Trophoblast cell (in vitro differentiated cells and primary cell): Measurements from ENCODE around the gene MX1.

Experiments
- DNase-seq, 2 donors: peaks; one replicate each; pipeline ENCODE4 v3.0.0-alpha.2; 2016
- H2AFZ ChIP-seq: 2 replicates; pipeline ENCODE4 v1.6.1; 2013; ENCODE audit warnings: low read length, moderate library complexity, mild to moderate bottlenecking; ENCODE audit not compliant: insufficient read depth, poor library complexity
- H2AK5ac ChIP-seq: 2 replicates; pipeline ENCODE4 v1.6.1; 2013; ENCODE audit warnings: mild to moderate bottlenecking, low read length
- H2BK120ac ChIP-seq: 2 replicates; pipeline ENCODE4 v1.6.1; 2013; ENCODE audit warnings: low read length, mild to moderate bottlenecking, moderate library complexity; ENCODE audit not compliant: insufficient read depth, poor library complexity
- H2BK12ac ChIP-seq: 2 replicates; pipeline ENCODE4 v1.6.1; 2013; ENCODE audit warnings: mild to moderate bottlenecking, low read length, moderate library complexity
- H2BK5ac ChIP-seq: 2 replicates; pipeline ENCODE4 v1.6.1; 2013; ENCODE audit warnings: low read length, low read depth, moderate library complexity, mild to moderate bottlenecking; ENCODE audit not compliant: poor library complexity
- H3K14ac ChIP-seq: 2 replicates; pipeline ENCODE4 v1.6.1; 2013; ENCODE audit warnings: mild to moderate bottlenecking, low read length
- H3K18ac ChIP-seq: 2 replicates; pipeline ENCODE4 v1.6.1; 2013; ENCODE audit warnings: mild to moderate bottlenecking, low read length
- H3K23ac ChIP-seq: 2 replicates; pipeline ENCODE4 v1.6.1; 2013; ENCODE audit warnings: low read length
- H3K27ac ChIP-seq: 2 replicates; pipeline ENCODE4 v1.5.1; 2013; ENCODE audit warnings: low read depth, mild to moderate bottlenecking, inconsistent platforms, low read length, moderate library complexity
- H3K27me3 ChIP-seq: 2 replicates; pipeline ENCODE4 v1.6.1; 2013; ENCODE audit warnings: inconsistent platforms, mild to moderate bottlenecking, low read length, moderate library complexity; ENCODE audit not compliant: insufficient read depth
- H3K36me3 ChIP-seq, 2 experiments: 1 replicate in 1 of 2; 2 replicates in 1 of 2; pipeline ENCODE4 v1.6.1; 2013; ENCODE audit warnings: low read length in 2 of 2, mild to moderate bottlenecking in 2 of 2, moderate library complexity in 1 of 2; ENCODE audit not compliant: insufficient read depth in 2 of 2, control insufficient read depth in 1 of 2
- H3K4ac ChIP-seq: 2 replicates; pipeline ENCODE4 v1.6.1; 2013; ENCODE audit warnings: low read depth, mild to moderate bottlenecking, low read length, moderate library complexity
- H3K4me1 ChIP-seq, 2 experiments: 1 replicate in 1 of 2; 2 replicates in 1 of 2; pipeline ENCODE4 v1.6.1; 2013; ENCODE audit warnings: low read length in 2 of 2, mild to moderate bottlenecking in 2 of 2, moderate library complexity in 1 of 2; ENCODE audit not compliant: insufficient read depth in 2 of 2, control insufficient read depth in 1 of 2
- H3K4me2 ChIP-seq: 2 replicates; pipeline ENCODE4 v1.6.1; 2013; ENCODE audit warnings: inconsistent platforms, mild to moderate bottlenecking, low read length, moderate library complexity
- H3K4me3 ChIP-seq: 2 replicates; pipeline ENCODE4 v1.5.1; 2013; ENCODE audit warnings: mild to moderate bottlenecking, low read depth, low read length, inconsistent platforms
- H3K79me1 ChIP-seq: one replicate; pipeline ENCODE4 v1.6.1; 2013; ENCODE audit warnings: low read length
- H3K79me2 ChIP-seq: 2 replicates; pipeline ENCODE4 v1.6.1; 2013; ENCODE audit warnings: low read length, mild to moderate bottlenecking; ENCODE audit not compliant: control insufficient read depth, insufficient read depth, poor library complexity
- H3K9ac ChIP-seq: 2 replicates; pipeline ENCODE4 v1.6.1; 2013; ENCODE audit warnings: mild to moderate bottlenecking, low read length
- H3K9me3 ChIP-seq: 2 replicates; pipeline ENCODE4 v1.6.1; 2013; ENCODE audit warnings: low read depth, mild to moderate bottlenecking, control low read depth, inconsistent platforms, low read length; ENCODE audit not compliant: insufficient read depth
- H4K12ac ChIP-seq: 2 replicates; pipeline ENCODE4 v1.6.1; 2013; ENCODE audit warnings: low read depth, mild to moderate bottlenecking, low read length, moderate library complexity
- H4K8ac ChIP-seq: 2 replicates; pipeline ENCODE4 v1.6.1; 2013; ENCODE audit warnings: low read depth, mild to moderate bottlenecking, low read length, moderate library complexity
- H4K91ac ChIP-seq: one replicate; pipeline ENCODE4 v1.6.1; 2013; ENCODE audit warnings: low read depth, mild to moderate bottlenecking, low read length, moderate library complexity
- whole genome bisulfite sequencing: extraction: QIAGEN DNeasy Blood & Tissue Kit; methylation state at CpG from one replicate; pipeline ENCODE4 v1.1.7; 2013; ENCODE audit warnings: missing lambda C conversion rate; ENCODE audit not compliant: insufficient read length, insufficient coverage; ENCODE audit errors: extremely low coverage; 5-methylcytosine and 5-hydroxymethylcytosine counted together

The MX1 gene

DNA sequence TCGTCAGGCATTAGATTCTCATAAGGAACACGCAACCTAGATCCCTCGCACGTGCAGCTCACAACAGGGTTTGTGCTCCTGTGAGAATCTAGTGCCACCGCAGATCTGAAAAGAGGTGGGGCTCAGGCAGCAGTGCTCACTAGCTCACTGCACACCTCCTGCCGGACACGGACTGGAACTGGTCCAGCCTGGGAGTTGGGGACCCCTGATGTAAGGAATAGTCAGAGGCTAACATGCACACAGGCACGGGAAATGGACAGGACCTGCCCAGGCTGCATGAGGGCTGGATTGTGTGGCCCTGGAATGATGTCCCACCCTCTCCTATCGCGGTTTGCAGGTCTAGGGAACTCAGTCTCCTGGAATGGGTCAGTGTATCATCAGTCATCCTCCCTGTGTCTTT, 23.2 kb upstream of the MX1 start:
- no peak overlapping the region for H4K8ac ChIP-seq
- no peak overlapping the region for H4K12ac ChIP-seq
- H3K18ac ChIP-seq, result no peak overlapping the region
- H3K27me3 ChIP-seq, result peaks cover 3% of the 10 kb centered on the region
- no peak overlapping the region for H2AK5ac ChIP-seq
- H3K79me2 ChIP-seq, result no peaks in the 10 kb centered on the region
- H3K4ac ChIP-seq, result no peak overlapping the region
- H3K27ac ChIP-seq, result no peak overlapping the region
- H4K91ac ChIP-seq, result no peak overlapping the region
- no peaks in the 10 kb centered on the region for H3K36me3 ChIP-seq
- H3K9ac ChIP-seq, result no peak overlapping the region
- no peak overlapping the region for H3K14ac ChIP-seq
- H3K4me1 ChIP-seq, result no peaks in the 10 kb centered on the region
- H2AFZ ChIP-seq, result no peak overlapping the region
- H3K23ac ChIP-seq, result no peak overlapping the region
- H2BK120ac ChIP-seq, result no peak overlapping the region
- peaks cover 1% of the 10 kb centered on the region for H3K9me3 ChIP-seq
- H2BK5ac ChIP-seq, result no peak overlapping the region
- no peak for DNase-seq
- H2BK12ac ChIP-seq, result no peak overlapping the region
- no CpG with 5 or more reads among the region's 10 CpGs for WGBS
- no peak overlapping the region for H3K4me3 ChIP-seq
- H3K4me2 ChIP-seq, result no peak overlapping the region
- no peaks in the 10 kb centered on the region for H3K79me1 ChIP-seq

DNA sequence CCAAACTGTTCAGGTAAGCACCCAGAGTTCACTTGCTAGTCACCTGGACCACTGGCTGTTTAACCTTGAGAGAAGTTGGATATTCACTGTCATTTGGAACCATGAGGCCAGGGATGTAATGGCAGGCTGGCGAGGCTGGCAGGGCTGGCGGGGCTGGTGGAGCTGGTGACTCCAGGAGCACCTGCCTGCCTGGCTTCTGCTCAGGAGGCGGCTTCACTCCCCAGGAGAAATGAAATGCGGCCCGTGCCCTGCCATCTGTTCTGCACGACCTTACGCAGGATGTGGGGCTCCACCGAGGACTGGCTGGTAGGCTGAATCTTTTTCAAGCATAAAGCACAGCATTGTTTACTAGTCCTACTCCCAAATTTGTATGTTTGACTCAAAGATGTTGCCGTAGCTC, 22.7 kb upstream of the MX1 start:
- H4K8ac ChIP-seq, result no peak overlapping the region
- H3K79me2 ChIP-seq, result no peaks in the 10 kb centered on the region
- no CpG with 5 or more reads among the region's 9 CpGs for WGBS
- H4K12ac ChIP-seq, result no peak overlapping the region
- H3K4me3 ChIP-seq, result no peak overlapping the region
- H2BK120ac ChIP-seq, result no peak overlapping the region
- no peaks in the 10 kb centered on the region for H3K4me1 ChIP-seq
- H3K14ac ChIP-seq, result no peak overlapping the region
- DNase-seq, result no peak
- no peak overlapping the region for H2AFZ ChIP-seq
- H3K9ac ChIP-seq, result no peak overlapping the region
- H2BK5ac ChIP-seq, result no peak overlapping the region
- no peak overlapping the region for H4K91ac ChIP-seq
- H3K4me2 ChIP-seq, result no peak overlapping the region
- no peak overlapping the region for H3K18ac ChIP-seq
- H3K4ac ChIP-seq, result no peak overlapping the region
- H3K36me3 ChIP-seq, result no peaks in the 10 kb centered on the region
- H2BK12ac ChIP-seq, result no peak overlapping the region
- H3K27me3 ChIP-seq, result peaks cover 3% of the 10 kb centered on the region
- H3K9me3 ChIP-seq, result peaks cover 1% of the 10 kb centered on the region
- H3K23ac ChIP-seq, result no peak overlapping the region
- H3K27ac ChIP-seq, result no peak overlapping the region
- H3K79me1 ChIP-seq, result no peaks in the 10 kb centered on the region
- H2AK5ac ChIP-seq, result no peak overlapping the region

DNA sequence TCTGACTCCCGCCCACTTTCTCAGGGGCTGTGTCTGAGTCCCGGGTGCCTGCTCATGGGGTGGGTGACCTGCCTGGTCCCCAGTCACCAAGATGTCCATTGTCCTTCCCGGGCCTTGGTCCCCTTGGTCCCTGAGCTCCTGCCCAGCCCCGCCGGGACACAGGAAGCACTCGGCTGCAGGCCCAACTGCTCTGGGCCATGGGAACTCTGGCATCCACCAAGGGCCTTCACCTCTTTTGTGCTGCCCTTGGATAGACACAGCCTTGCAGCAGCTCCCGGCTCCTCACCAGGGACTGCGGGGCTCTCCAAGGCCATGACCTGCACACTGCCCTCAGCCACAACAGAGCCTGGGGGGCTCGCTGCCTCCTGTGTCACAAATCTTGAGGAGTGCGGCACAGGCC, 22.1 kb upstream of the MX1 start:
- no CpG with 5 or more reads among the region's 10 CpGs for WGBS
- Histone ChIP-seq H3K4ac (no peak overlapping the region), H3K9me3 (peaks cover 1% of the 10 kb centered on the region)

DNA sequence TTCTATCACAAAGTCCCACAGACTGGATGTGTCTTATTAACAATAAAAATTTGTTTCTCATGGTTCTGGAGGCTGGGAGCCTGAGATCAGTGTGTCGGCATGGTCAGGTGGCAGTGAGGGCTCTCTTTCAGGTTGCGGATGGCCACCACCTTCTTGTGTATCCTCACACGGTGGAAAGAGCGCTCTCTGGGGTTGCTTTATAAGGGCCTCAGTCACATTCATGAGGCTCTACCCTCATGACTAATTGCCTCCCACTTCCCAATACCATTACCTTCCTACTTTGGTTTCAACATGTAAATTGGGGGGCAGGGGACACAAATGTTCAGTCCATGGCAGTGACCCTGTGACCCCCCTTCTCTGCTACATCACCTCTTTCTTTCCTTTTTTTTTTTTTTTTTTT, 20.7 kb upstream of the MX1 start:
- Histone ChIP-seq H2BK120ac (no peak overlapping the region), H3K4me3 (no peak overlapping the region), H2AFZ (no peak overlapping the region), H3K9ac (no peak overlapping the region), H3K4me2 (no peak overlapping the region), H4K91ac (no peak overlapping the region), H3K27me3 (peaks cover 3% of the 10 kb centered on the region), H4K8ac (no peak overlapping the region), H3K4ac (no peak overlapping the region), H3K27ac (no peak overlapping the region), H3K4me1 (no peaks in the 10 kb centered on the region), H3K36me3 (no peaks in the 10 kb centered on the region), H3K18ac (no peak overlapping the region), H3K79me2 (no peaks in the 10 kb centered on the region), H2AK5ac (no peak overlapping the region), H4K12ac (no peak overlapping the region), H2BK12ac (no peak overlapping the region), H3K79me1 (no peaks in the 10 kb centered on the region), H3K23ac (no peak overlapping the region), H3K9me3 (peaks cover 1% of the 10 kb centered on the region), H3K14ac (no peak overlapping the region), H2BK5ac (no peak overlapping the region)
- no peak for DNase-seq
- no CpG with 5 or more reads among the region's 4 CpGs for WGBS

More for the DNA sequence above, 22.1 kb upstream of the MX1 start:
- Histone ChIP-seq H2BK5ac (no peak overlapping the region), H3K4me3 (peak overlapping the region; percentile 36), H3K23ac (no peak overlapping the region), H3K18ac (no peak overlapping the region), H4K12ac (no peak overlapping the region), H2AFZ (no peak overlapping the region), H3K4me1 (no peaks in the 10 kb centered on the region), H3K36me3 (no peaks in the 10 kb centered on the region), H3K79me2 (no peaks in the 10 kb centered on the region), H3K4me2 (no peak overlapping the region), H4K91ac (no peak overlapping the region), H3K79me1 (no peaks in the 10 kb centered on the region), H3K27me3 (peaks cover 3% of the 10 kb centered on the region), H3K14ac (no peak overlapping the region), H2BK120ac (no peak overlapping the region), H2AK5ac (no peak overlapping the region), H2BK12ac (no peak overlapping the region), H3K9ac (no peak overlapping the region), H3K27ac (no peak overlapping the region), H4K8ac (no peak overlapping the region)
- no peak for DNase-seq
